K562 (cell line): Measurements from ENCODE around the gene TFCP2. TPM values are rescaled to one million over a fixed set of nuclear protein-coding genes. Genes with fewer than 3 reads are reported as not detected.

Experiments used
- ARHGAP35 ChIP-seq: fragments of 450-650 bp; IDR thresholded peaks from 2 replicates; pipeline ENCODE4 v1.6.1; 2018; ENCODE audit not compliant: partially characterized antibody
- CAMTA2 ChIP-seq: fragments of 250-450 bp; sonication (Bioruptor Pico); conservative IDR thresholded peaks from 2 replicates; pipeline ENCODE4 v1.5.1; 2022
- CHD4 ChIP-seq: fragments of 200-600 bp; sonication (generic); IDR thresholded peaks from 3 replicates; pipeline ENCODE4 v1.6.1; 2012; ENCODE audit warnings: low read depth, mild to moderate bottlenecking, mixed read lengths, low read length, inconsistent platforms; ENCODE audit not compliant: insufficient read depth, insufficient replicate concordance, poor library complexity, severe bottlenecking
- CXXC5 ChIP-seq: fragments of 250-450 bp; sonication (Bioruptor Pico); IDR thresholded peaks from 2 replicates; pipeline ENCODE4 v1.8.0; 2022; ENCODE audit warnings: inconsistent platforms, mild to moderate bottlenecking, moderate library complexity
- GTF3C2 ChIP-seq: IDR thresholded peaks from 3 replicates; pipeline ENCODE4 v1.6.1; 2011; ENCODE audit warnings: borderline replicate concordance, mild to moderate bottlenecking, moderate library complexity; ENCODE audit not compliant: insufficient read length; ENCODE audit errors: extremely low read depth
- MAFF ChIP-seq: IDR thresholded peaks from 2 replicates; pipeline ENCODE4 v1.6.1; 2012; ENCODE audit warnings: low read length, improper control_type of control experiment
- MEF2D ChIP-seq: conservative IDR thresholded peaks from 2 replicates; pipeline ENCODE4 v1.6.1; 2016; ENCODE audit warnings: low read depth, missing genetic modification characterization, missing compliant biosample characterization
- NFIC ChIP-seq: fragments of 450-650 bp; IDR thresholded peaks from 2 replicates; pipeline ENCODE4 v1.6.1; 2017; ENCODE audit warnings: mild to moderate bottlenecking, inconsistent platforms
- PHB ChIP-seq: fragments of 250-450 bp; sonication (Bioruptor Pico); IDR thresholded peaks from 2 replicates; pipeline ENCODE4 v1.5.0; 2021
- PTBP1 ChIP-seq: fragments of 200-400 bp; formaldehyde crosslinking; IDR thresholded peaks from 2 replicates; pipeline ENCODE4 v1.6.1; 2017; ENCODE audit warnings: low read depth, low read length
- RBBP5 ChIP-seq: fragments of 200-600 bp; sonication (generic); IDR thresholded peaks from 2 replicates; pipeline ENCODE4 v1.6.1; 2012; ENCODE audit warnings: borderline replicate concordance, mild to moderate bottlenecking, low read length, control low read depth, inconsistent platforms; ENCODE audit not compliant: insufficient read depth, poor library complexity, severe bottlenecking
- RERE ChIP-seq: sonication (generic); formaldehyde crosslinking; IDR thresholded peaks from 2 replicates; pipeline ENCODE4 v1.8.0; 2023; ENCODE audit warnings: missing genetic modification reagents, mild to moderate bottlenecking, borderline replicate concordance
- RFX7 ChIP-seq: fragments of 250-450 bp; sonication (Bioruptor Pico); IDR thresholded peaks from 2 replicates; pipeline ENCODE4 v1.5.1; 2021; ENCODE audit warnings: mild to moderate bottlenecking
- RHOXF2B ChIP-seq: fragments of 250-450 bp; sonication (Bioruptor Pico); conservative IDR thresholded peaks from 2 replicates; pipeline ENCODE4 v1.5.1; 2021
- XRCC3 ChIP-seq: fragments of 450-650 bp; IDR thresholded peaks from 2 replicates; pipeline ENCODE4 v1.6.1; 2017; ENCODE audit warnings: mild to moderate bottlenecking, moderate library complexity
- ZKSCAN3 ChIP-seq: fragments of 250-450 bp; sonication (Bioruptor Pico); IDR thresholded peaks from 2 replicates; pipeline ENCODE4 v1.4.0; 2020
- ZNF212 ChIP-seq: fragments of 450-650 bp; formaldehyde crosslinking; IDR thresholded peaks from 2 replicates; pipeline ENCODE4 v1.4.0; 2020; ENCODE audit warnings: mild to moderate bottlenecking
- ZNF239 ChIP-seq: fragments of 250-450 bp; sonication (Bioruptor Pico); IDR thresholded peaks from 2 replicates; pipeline ENCODE4 v1.4.0; 2020; ENCODE audit warnings: mild to moderate bottlenecking
- ZNF41 ChIP-seq: fragments of 250-450 bp; sonication (Bioruptor Pico); conservative IDR thresholded peaks from 2 replicates; pipeline ENCODE4 v1.4.0; 2020; ENCODE audit warnings: mild to moderate bottlenecking
- ZNF584 ChIP-seq: fragments of 200-800 bp; sonication (Bioruptor generic); IDR thresholded peaks from 2 replicates; pipeline ENCODE4 v1.6.1; 2016; ENCODE audit warnings: low read depth, mild to moderate bottlenecking, missing genetic modification characterization, missing compliant biosample characterization
- ZNF785 ChIP-seq: fragments of 250-450 bp; sonication (Bioruptor Pico); IDR thresholded peaks from 2 replicates; pipeline ENCODE4 v1.4.0; 2020; ENCODE audit warnings: mild to moderate bottlenecking
- polyA plus RNA-seq, 8 experiments: library from polyadenylated mRNA; depleted of rRNA in 4 of 8; stranded (reverse) in 5 of 8; unstranded in 3 of 8; fragments of >200 nt; fragmentation: Nextera tagmentation in 2 of 8; fragmentation: Illumina TruSeq in 1 of 8; extraction: Ambion mirVana in 2 of 8; extraction: Trizol in 1 of 8; gene quantifications; 2 replicates each; pipeline versions ENCODE4 v1.2.1 to v1.2.3, GENCODE V29; 2011 to 2014; ENCODE audit warnings: inconsistent platforms in 1 of 8, missing spikeins in 1 of 8
- total RNA-seq, 7 experiments: library from RNA; depleted of rRNA in 6 of 7; stranded (reverse); fragments of >200 nt in 6 of 7; fragmentation: Illumina TruSeq in 2 of 7; extraction: Trizol in 2 of 7; gene quantifications; 2 replicates each; pipeline versions ENCODE4 v1.2.1 to v1.2.3, GENCODE V29; 2011 to 2021; ENCODE audit warnings: low replicate concordance in 1 of 7

Gene TFCP2
- total and polyA plus RNA-seq, 9 of the 15 experiments (the other 6 are each of a cell fraction or from before 2014, with no cell fraction given): 8.0 to 38.9 (median 19.3) TPM

GRCh38 chr12:51047655-51048540 lies 125.0 kb downstream of the TFCP2 start, which contains the start of gene LETMD1 (continued):
- TF ChIP-seq CXXC5 (CRISPR knock-in tag) (peak; percentile 62), PHB (CRISPR knock-in tag) (no peak), CHD4 (no peak), CAMTA2 (CRISPR knock-in tag) (0 out of 2 replicates have a peak, but pooled peaks have one; percentile 67), MAFF (no peak), XRCC3 (no peak), ZNF785 (CRISPR knock-in tag) (no peak), ZNF239 (CRISPR knock-in tag) (no peak), ZNF584 (peak; percentile 60; the same call in 1 of the 2 replicates), NFIC (peak; percentile 35; the same call in 1 of the 2 replicates), ZKSCAN3 (CRISPR knock-in tag) (no peak), RERE (no peak), RHOXF2B (no peak), ARHGAP35 (no peak), RFX7 (0 out of 2 replicates have a peak, but pooled peaks have one; percentile 16), PTBP1 (no peak), GTF3C2 (no peak), MEF2D (0 out of 2 replicates have a peak, but pooled peaks have one; percentile 51), ZNF212 (CRISPR knock-in tag) (no peak), ZNF41 (CRISPR knock-in tag) (0 out of 2 replicates have a peak, but pooled peaks have one; percentile 39), RBBP5 (peak; percentile 78)
